ENCODE data around the gene ARHGAP29.
"Not testable (repeated sequence)": the region's sequence is repeated elsewhere in the genome, so short reads cannot be mapped to it uniquely, and the experiment has no call there.

ARHGAP29 gene

GRCh38 chr1:94164121-94164520 is 73.3 kb downstream of the ARHGAP29 start:
- DNase-seq: not testable (repeated sequence)

- DNase-seq: not testable (repeated sequence)
Observed at GRCh38 chr1:94163249-94163648, 74.1 kb downstream of the ARHGAP29 start.

- DNase-seq: no peak
Observed at GRCh38 chr1:94160811-94161210, 76.6 kb downstream of the ARHGAP29 start.

- no peak for DNase-seq
Observed at GRCh38 chr1:94156096-94156625, 81.2 kb downstream of the ARHGAP29 start.

GRCh38 chr1:94154989-94155388 is 82.4 kb downstream of the ARHGAP29 start:
- no peak for DNase-seq

- no peak for DNase-seq
Observed at GRCh38 chr1:94153133-94153532, 84.3 kb downstream of the ARHGAP29 start.

- DNase-seq: not testable (repeated sequence)
Observed at GRCh38 chr1:94149166-94149565, 88.2 kb downstream of the ARHGAP29 start.

GRCh38 chr1:94146273-94146672 is 91.1 kb downstream of the ARHGAP29 start:
- DNase-seq: no peak

GRCh38 chr1:94144836-94145235 is 92.5 kb downstream of the ARHGAP29 start:
- DNase-seq: no peak

- DNase-seq: no peak
Observed at GRCh38 chr1:94143809-94144176, 93.6 kb downstream of the ARHGAP29 start.

GRCh38 chr1:94143173-94143808 is 94.1 kb downstream of the ARHGAP29 start:
- DNase-seq: no peak

GRCh38 chr1:94142583-94142982 is 94.8 kb downstream of the ARHGAP29 start:
- DNase-seq: no peak

- no peak for DNase-seq
Observed at GRCh38 chr1:94142022-94142421, 95.4 kb downstream of the ARHGAP29 start.

GRCh38 chr1:94132111-94132510 is 105.3 kb downstream of the ARHGAP29 start:
- DNase-seq: no peak

- DNase-seq: no peak
Observed at GRCh38 chr1:94130851-94131595, 106.4 kb downstream of the ARHGAP29 start.

GRCh38 chr1:94126651-94127050 is 110.7 kb downstream of the ARHGAP29 start:
- DNase-seq: no peak

GRCh38 chr1:94125551-94126514 is 111.6 kb downstream of the ARHGAP29 start:
- no peak for DNase-seq

- no peak for DNase-seq
Observed at GRCh38 chr1:94124538-94124937, 112.8 kb downstream of the ARHGAP29 start.

- DNase-seq: no peak
Observed at GRCh38 chr1:94122201-94122970, 115.0 kb downstream of the ARHGAP29 start.
